Pancreas (tissue), 10 donors: ENCODE data around the gene TTLL10. TPM values are rescaled to one million over a fixed set of nuclear protein-coding genes. Genes with fewer than 3 reads are reported as not detected.
A peak's percentile ranks its signal among the peaks of the same experiment; 100 is the strongest.

Experiments
- ATAC-seq, 4 donors: fragments of 200-7000 bp; cut with Tn5 transposase; one replicate each; pipeline versions ENCODE4 v1.8.0 to v1.9.1; 2020; ENCODE audit warnings: mild to moderate bottlenecking in 4 of 4, moderate library complexity in 4 of 4
- DNase-seq, 6 donors: peaks; one replicate each; pipeline ENCODE4 v3.0.0-alpha.2; 2020
- FAIRE-seq: peaks from 2 replicates; lab custom pipeline; 2012; peaks lifted over from hg19 to GRCh38; lab: Jason Lieb, UNC
- H3K27ac ChIP-seq, 4 donors: fragments of 200-600 bp; sonication (generic); 1 replicate in 3 of 4; 2 replicates in 1 of 4; pipeline versions ENCODE4 v1.5.0 to v1.8.0; 2020
- H3K27me3 ChIP-seq, 4 donors: fragments of 200-600 bp; one replicate each; pipeline ENCODE4 v1.8.0; 2021
- H3K36me3 ChIP-seq, 3 donors: fragments of 200-600 bp; sonication (generic) in 1 of 3; one replicate each; pipeline versions ENCODE4 v1.5.0 to v1.8.0; 2020 to 2021
- H3K4me1 ChIP-seq, 3 donors: fragments of 200-600 bp; one replicate each; pipeline ENCODE4 v1.8.0; 2021
- H3K4me3 ChIP-seq, 4 donors: fragments of 200-600 bp; sonication (generic) in 2 of 4; one replicate each; pipeline versions ENCODE4 v1.5.0 to v1.8.0; 2020 to 2021
- H3K9me3 ChIP-seq, 4 donors: fragments of 200-600 bp; one replicate each; pipeline ENCODE4 v1.8.0; 2021
- WGBS, 2 donors: extraction: QIAGEN DNeasy Blood & Tissue Kit; methylation state at CpG; one replicate each; pipeline ENCODE4 v1.1.7; 2013; 5-methylcytosine and 5-hydroxymethylcytosine counted together
- intact Hi-C, 3 donors: fragments of 100-400 bp; cut with DNase I; formaldehyde crosslinking; loops; one replicate each; pipeline versions ENCODE4 v1.11.1 to v1.14.2; 2022
- polyA plus RNA-seq, 2 donors: library from polyadenylated mRNA; stranded (reverse); fragments of 200-250 nt; gene quantifications; one replicate each; pipeline ENCODE4 v1.2.3, GENCODE V29; 2013
- total RNA-seq, 6 donors: library from RNA; stranded (reverse); fragmentation: NEBNext Ultra II Directional in 4 of 6; extraction: Animal tissue kit (Norgen Biotek cat#: 25700) in 4 of 6; gene quantifications; one replicate each; pipeline versions ENCODE4 v1.2.1 to v1.2.4, GENCODE V29; 2021 to 2023
- TF ChIP-seq, protein P1 (sequence below), 4 donors: fragments of 200-600 bp; sonication (generic) in 3 of 4; IDR thresholded peaks; one replicate each; pipeline versions ENCODE4 v1.5.0 to v1.8.0; 2021; ENCODE audit warnings: antibody characterized with exemption in 4 of 4
- donor health status: healthy with polysubstance abuse.
- donor health status: DM: no; HTN: no; CAD: no; lungs with moderate emphysema.
- donor health status: DM: no; HTN: no; CAD: no.
- donor health status: control.
- donor health status: control.
- donor health status: Bipolar disorder and iron deficiency.
- donor health status: DM: yes; HTN: yes; CAD: no.
- donor health status: DM: no; HTN: no; CAD: no.
- donor health status: DM: no; HTN: no; CAD: no.
- donor health status: DM: yes; HTN: yes; CAD: no.

The TTLL10 gene
- total and polyA plus RNA-seq, 8 donors, result 0.20 to 1.6 (median 0.41) TPM; not detected in 1

- intact Hi-C loops, result loop anchor here in 2 of 3 donors (10.0 kb wide), 2 partner anchors 117 to 167 kb away; partner anchors contain the start of gene C1QTNF12 (in 1 of the 2)
- TF ChIP-seq, protein P1, sequence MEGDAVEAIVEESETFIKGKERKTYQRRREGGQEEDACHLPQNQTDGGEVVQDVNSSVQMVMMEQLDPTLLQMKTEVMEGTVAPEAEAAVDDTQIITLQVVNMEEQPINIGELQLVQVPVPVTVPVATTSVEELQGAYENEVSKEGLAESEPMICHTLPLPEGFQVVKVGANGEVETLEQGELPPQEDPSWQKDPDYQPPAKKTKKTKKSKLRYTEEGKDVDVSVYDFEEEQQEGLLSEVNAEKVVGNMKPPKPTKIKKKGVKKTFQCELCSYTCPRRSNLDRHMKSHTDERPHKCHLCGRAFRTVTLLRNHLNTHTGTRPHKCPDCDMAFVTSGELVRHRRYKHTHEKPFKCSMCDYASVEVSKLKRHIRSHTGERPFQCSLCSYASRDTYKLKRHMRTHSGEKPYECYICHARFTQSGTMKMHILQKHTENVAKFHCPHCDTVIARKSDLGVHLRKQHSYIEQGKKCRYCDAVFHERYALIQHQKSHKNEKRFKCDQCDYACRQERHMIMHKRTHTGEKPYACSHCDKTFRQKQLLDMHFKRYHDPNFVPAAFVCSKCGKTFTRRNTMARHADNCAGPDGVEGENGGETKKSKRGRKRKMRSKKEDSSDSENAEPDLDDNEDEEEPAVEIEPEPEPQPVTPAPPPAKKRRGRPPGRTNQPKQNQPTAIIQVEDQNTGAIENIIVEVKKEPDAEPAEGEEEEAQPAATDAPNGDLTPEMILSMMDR (IDR thresholded peaks at IDR 0.05), result no peak
- 69 to 75% methylated on average over 42 to 45 of the region's 45 CpGs for WGBS, 2 donors
- no peaks in the 10 kb centered on the region for H3K36me3 ChIP-seq
- no peaks in the 10 kb centered on the region for H3K9me3 ChIP-seq
- no peaks in the 10 kb centered on the region for H3K27me3 ChIP-seq
- H3K4me3 ChIP-seq, result peak overlapping the region in 2 of 4 donors; percentile 30 to 37
- H3K27ac ChIP-seq, result peak overlapping the region; percentile 69 to 85 (median 79)
- H3K4me1 ChIP-seq, result peaks cover 10 to 14% (median 11%) of the 10 kb centered on the region in 3 donors
- peak in 1 of 4 donors; percentile 7 for ATAC-seq
- DNase-seq, result peak in 3 of 6 donors; percentile 57 to 77 (median 58)
- FAIRE-seq, result no peak
Observed at GRCh38 chr1:1127551-1128451, 45.9 kb upstream of the TTLL10 start.

DNA sequence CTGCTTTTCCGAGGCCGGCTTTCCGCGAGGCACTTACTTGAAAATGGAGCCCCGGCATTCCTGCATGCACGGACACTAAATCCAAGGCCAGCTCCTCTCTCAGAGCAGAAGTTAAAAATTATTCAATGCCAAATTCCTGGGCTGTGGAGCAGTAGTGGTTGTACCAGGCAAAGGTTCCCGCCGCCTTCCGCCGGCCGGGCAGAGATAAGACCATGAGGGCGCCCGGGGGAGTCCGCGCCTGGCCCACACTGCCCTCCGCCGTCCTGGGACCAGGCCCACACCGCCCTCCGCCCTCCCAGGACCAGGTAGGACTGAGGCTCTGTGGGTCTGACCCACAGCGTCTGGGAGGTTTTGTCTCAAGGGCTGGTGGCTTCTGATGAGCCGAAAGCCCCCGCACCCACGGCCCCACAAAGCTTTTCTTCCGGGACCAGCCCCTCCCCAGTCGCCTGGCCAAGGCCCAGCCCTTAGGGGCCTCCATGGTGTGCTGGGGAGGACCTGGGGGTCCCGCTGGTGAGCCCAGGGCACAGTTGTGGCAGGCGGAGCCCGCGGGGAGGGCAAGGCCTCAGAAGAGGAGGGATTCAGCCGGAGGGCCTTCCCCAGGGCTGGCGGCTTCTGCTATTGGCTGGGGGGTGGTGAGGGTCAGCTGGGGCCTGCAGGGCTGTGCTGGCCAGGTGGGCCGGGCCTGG is 45.1 kb upstream of the TTLL10 start:
- no peak for FAIRE-seq
- intact Hi-C loops, result loop anchor here in 2 of 3 donors (10.0 kb wide), 2 partner anchors 116 to 166 kb away; partner anchors contain the start of gene C1QTNF12 (in 1 of the 2)
- H3K4me1 ChIP-seq, result peaks cover 10 to 14% (median 11%) of the 10 kb centered on the region in 3 donors
- WGBS, 2 donors, result 31 to 35% methylated on average over 32 of the region's 32 CpGs
- no peaks in the 10 kb centered on the region for H3K27me3 ChIP-seq
- peak overlapping the region; percentile 69 to 85 (median 79) for H3K27ac ChIP-seq
- H3K4me3 ChIP-seq, result peak overlapping the region in 3 of 4 donors; percentile 4 to 37 (median 30)
- no peaks in the 10 kb centered on the region for H3K9me3 ChIP-seq
- ATAC-seq, result peak; percentile 41 to 67 (median 54)
- H3K36me3 ChIP-seq, result no peaks in the 10 kb centered on the region
- TF ChIP-seq, protein P1 (IDR thresholded peaks at IDR 0.05), result no peak
- DNase-seq, result peak in 5 of 6 donors; percentile 46 to 84 (median 58)

DNA sequence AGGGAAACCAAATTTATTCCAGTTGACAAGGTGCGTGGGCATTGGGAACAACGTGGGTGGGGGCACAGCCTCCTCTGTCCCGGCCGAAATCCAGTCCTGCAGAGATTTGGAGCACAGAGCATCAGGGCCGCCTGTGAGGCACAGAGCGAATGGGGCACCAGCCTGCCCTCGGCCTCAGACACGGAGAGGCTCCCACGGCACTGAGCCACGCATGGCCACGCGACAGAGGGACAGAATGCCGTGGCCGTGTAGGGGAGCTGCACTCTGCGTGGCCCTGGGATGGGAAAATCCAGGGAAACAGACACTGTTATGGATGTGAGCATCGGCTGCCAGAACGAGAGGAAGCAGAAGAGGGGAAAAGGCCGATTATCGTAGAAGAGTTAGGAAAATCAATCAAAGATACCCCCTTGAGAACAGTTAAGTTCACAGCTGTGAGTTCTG is 44.3 kb upstream of the TTLL10 start:
- FAIRE-seq (no peak), ATAC-seq (no peak), DNase-seq (peak in 2 of 6 donors; percentile 23 to 46)
- H3K36me3 ChIP-seq, result no peaks in the 10 kb centered on the region
- H3K4me3 ChIP-seq, result peak overlapping the region in 2 of 4 donors; percentile 30 to 37
- H3K9me3 ChIP-seq, result no peaks in the 10 kb centered on the region
- WGBS, 2 donors, result 66% methylated on average over 19 of the region's 19 CpGs
- no peaks in the 10 kb centered on the region for H3K27me3 ChIP-seq
- peak overlapping the region; percentile 69 to 85 (median 79) for H3K27ac ChIP-seq
- TF ChIP-seq, protein P1 (IDR thresholded peaks at IDR 0.05), result no peak
- intact Hi-C loops, result loop anchor here in 2 of 3 donors (10.0 kb wide), 2 partner anchors 115 to 165 kb away; partner anchors contain the start of gene C1QTNF12 (in 1 of the 2)
- peaks cover 10 to 13% (median 10%) of the 10 kb centered on the region in 3 donors for H3K4me1 ChIP-seq

- no peaks in the 10 kb centered on the region for H3K27me3 ChIP-seq
- no peak for FAIRE-seq
- peaks cover 0 to 5% (median 0%) of the 10 kb centered on the region in 3 donors for H3K4me1 ChIP-seq
- TF ChIP-seq, protein P1 (IDR thresholded peaks at IDR 0.05), result no peak
- no peaks in the 10 kb centered on the region for H3K9me3 ChIP-seq
- peak in 3 of 6 donors; percentile 36 to 61 (median 53) for DNase-seq
- 70 to 71% methylated on average over 43 of the region's 43 CpGs for WGBS, 2 donors
- intact Hi-C loops, result no loop called here
- H3K4me3 ChIP-seq, result peak overlapping the region in 1 of 4 donors; percentile 37
- no peaks in the 10 kb centered on the region for H3K36me3 ChIP-seq
- peak overlapping the region in 2 of 4 donors; percentile 36 to 42 for H3K27ac ChIP-seq
- no peak for ATAC-seq
Observed at GRCh38 chr1:1130206-1131120, 43.2 kb upstream of the TTLL10 start.
